HepG2 (cell line): ENCODE measurements around the gene ALG10. TPM values are rescaled to one million over a fixed set of nuclear protein-coding genes. Genes with fewer than 3 reads are reported as not detected.

ENCODE experiments used
- ETV6 ChIP-seq: sonication (generic); formaldehyde crosslinking; conservative IDR thresholded peaks from 2 replicates; pipeline ENCODE4 v1.4.0; 2020; ENCODE audit warnings: missing genetic modification reagents
- MAFF ChIP-seq: IDR thresholded peaks from 2 replicates; pipeline ENCODE4 v1.6.1; 2011; ENCODE audit warnings: low read depth, low read length, improper control_type of control experiment
- MIXL1 ChIP-seq: IDR thresholded peaks from 2 replicates; pipeline ENCODE4 v1.6.1; 2016
- MXI1 ChIP-seq: IDR thresholded peaks from 3 replicates; pipeline ENCODE4 v1.6.1; 2012; ENCODE audit warnings: low read depth, low read length, inconsistent platforms, borderline replicate concordance
- POGK ChIP-seq: sonication (generic); formaldehyde crosslinking; conservative IDR thresholded peaks from 2 replicates; pipeline ENCODE4 v1.8.0; 2022; ENCODE audit warnings: mild to moderate bottlenecking, moderate library complexity, missing genetic modification reagents
- SMARCC2 ChIP-seq: fragments of 450-650 bp; IDR thresholded peaks from 2 replicates; pipeline ENCODE4 v1.6.1; 2017; ENCODE audit warnings: antibody characterized with exemption, mild to moderate bottlenecking
- TOPORS ChIP-seq: sonication (generic); formaldehyde crosslinking; IDR thresholded peaks from 2 replicates; pipeline ENCODE4 v1.8.0; 2023; ENCODE audit warnings: mild to moderate bottlenecking, missing genetic modification reagents
- ZBED4 ChIP-seq: sonication (generic); formaldehyde crosslinking; IDR thresholded peaks from 2 replicates; pipeline ENCODE4 v1.4.0; 2020; ENCODE audit warnings: missing genetic modification reagents, borderline replicate concordance
- ZBTB34 ChIP-seq: sonication (generic); formaldehyde crosslinking; IDR thresholded peaks from 2 replicates; pipeline ENCODE4 v1.8.0; 2022; ENCODE audit warnings: mild to moderate bottlenecking, missing genetic modification reagents
- ZBTB44 ChIP-seq: sonication (generic); formaldehyde crosslinking; IDR thresholded peaks from 2 replicates; pipeline ENCODE4 v1.4.0; 2020; ENCODE audit warnings: missing genetic modification reagents
- ZNF280B ChIP-seq: sonication (generic); formaldehyde crosslinking; IDR thresholded peaks from 2 replicates; pipeline ENCODE4 v1.5.0; 2020; ENCODE audit warnings: missing genetic modification reagents, mild to moderate bottlenecking, borderline replicate concordance
- ZNF550 ChIP-seq: sonication (generic); formaldehyde crosslinking; IDR thresholded peaks from 2 replicates; pipeline ENCODE4 v1.4.0; 2020; ENCODE audit warnings: mild to moderate bottlenecking, missing genetic modification reagents, borderline replicate concordance
- polyA plus RNA-seq, 8 experiments: library from polyadenylated mRNA; depleted of rRNA in 3 of 8; stranded (reverse) in 7 of 8; unstranded in 1 of 8; fragments of >200 nt; fragmentation: Illumina TruSeq in 4 of 8; extraction: Trizol in 4 of 8; gene quantifications; 2 replicates each; pipeline versions ENCODE4 v1.2.1 to v1.2.3, GENCODE V29; 2011 to 2016; ENCODE audit warnings: low read depth in 4 of 8, missing spikeins in 1 of 8, mixed read lengths in 1 of 8; ENCODE audit not compliant: insufficient read depth in 1 of 8
- total RNA-seq, 5 experiments: library from RNA; depleted of rRNA; stranded (reverse); fragments of >200 nt; fragmentation: Illumina TruSeq; extraction: Trizol; gene quantifications; 2 replicates each; pipeline ENCODE4 v1.2.3, GENCODE V29; 2016; ENCODE audit warnings: low read depth in 1 of 5
- TF ChIP-seq, protein P1 (sequence below): sonication (generic); formaldehyde crosslinking; IDR thresholded peaks from 2 replicates; pipeline ENCODE4 v1.5.1; 2020; ENCODE audit warnings: mild to moderate bottlenecking, moderate library complexity, missing genetic modification reagents
- TF ChIP-seq, protein P2 (sequence below): sonication (generic); formaldehyde crosslinking; IDR thresholded peaks from 2 replicates; pipeline ENCODE4 v1.4.0; 2020; ENCODE audit warnings: missing genetic modification reagents

The ALG10 gene
- total and polyA plus RNA-seq, 2 of the 13 experiments (the other 11 are each of a cell fraction or from before 2014, with no cell fraction given) = 7.9 to 17.4 TPM

DNA sequence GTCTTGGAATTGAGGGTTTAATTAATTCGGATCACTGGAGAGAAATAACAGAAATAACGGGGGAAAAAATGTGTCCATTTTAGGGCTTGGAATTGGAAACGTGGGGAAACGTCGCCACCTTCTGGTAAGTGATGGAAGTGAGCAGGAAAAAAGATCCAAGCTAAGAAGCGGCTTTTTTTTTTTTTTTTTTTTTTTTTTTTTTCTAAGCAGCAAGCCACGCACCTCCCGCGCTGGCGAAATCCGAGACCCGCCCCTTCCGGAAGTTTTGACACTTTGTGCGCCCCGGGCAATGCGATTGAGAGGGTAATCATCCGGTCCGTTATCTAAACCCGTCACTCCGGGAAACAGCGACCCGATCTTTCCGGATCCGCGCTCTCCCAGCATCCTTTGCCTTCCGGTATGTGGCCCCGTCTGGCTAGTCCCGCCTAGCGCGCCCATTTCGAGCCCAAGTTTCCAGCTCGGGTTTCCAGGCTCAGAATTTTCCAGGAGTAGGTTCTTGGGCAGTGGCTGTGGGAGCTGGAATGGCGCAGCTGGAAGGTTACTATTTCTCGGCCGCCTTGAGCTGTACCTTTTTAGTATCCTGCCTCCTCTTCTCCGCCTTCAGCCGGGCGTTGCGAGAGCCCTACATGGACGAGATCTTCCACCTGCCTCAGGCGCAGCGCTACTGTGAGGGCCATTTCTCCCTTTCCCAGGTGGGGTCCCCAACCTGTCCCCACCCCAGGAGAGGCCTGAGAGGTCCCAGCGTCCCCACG is at the start of gene ALG10 (continued):
- no peak for TF ChIP-seq ZBTB34 (CRISPR knock-in tag)
- TF ChIP-seq POGK = peak; percentile 50; the same call in 1 of the 2 replicates
- TF ChIP-seq MAFF = no peak
- TF ChIP-seq, protein P1, sequence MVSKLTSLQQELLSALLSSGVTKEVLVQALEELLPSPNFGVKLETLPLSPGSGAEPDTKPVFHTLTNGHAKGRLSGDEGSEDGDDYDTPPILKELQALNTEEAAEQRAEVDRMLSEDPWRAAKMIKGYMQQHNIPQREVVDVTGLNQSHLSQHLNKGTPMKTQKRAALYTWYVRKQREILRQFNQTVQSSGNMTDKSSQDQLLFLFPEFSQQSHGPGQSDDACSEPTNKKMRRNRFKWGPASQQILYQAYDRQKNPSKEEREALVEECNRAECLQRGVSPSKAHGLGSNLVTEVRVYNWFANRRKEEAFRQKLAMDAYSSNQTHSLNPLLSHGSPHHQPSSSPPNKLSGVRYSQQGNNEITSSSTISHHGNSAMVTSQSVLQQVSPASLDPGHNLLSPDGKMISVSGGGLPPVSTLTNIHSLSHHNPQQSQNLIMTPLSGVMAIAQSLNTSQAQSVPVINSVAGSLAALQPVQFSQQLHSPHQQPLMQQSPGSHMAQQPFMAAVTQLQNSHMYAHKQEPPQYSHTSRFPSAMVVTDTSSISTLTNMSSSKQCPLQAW = peak; percentile 88
- 0 out of 2 replicates have a peak, but pooled peaks have one; percentile 56 for TF ChIP-seq ZBED4 (CRISPR knock-in tag)
- TF ChIP-seq ETV6 (CRISPR knock-in tag) = 0 out of 2 replicates have a peak, but pooled peaks have one; percentile 56
- TF ChIP-seq ZBTB44 = no peak
- TF ChIP-seq, protein P2, sequence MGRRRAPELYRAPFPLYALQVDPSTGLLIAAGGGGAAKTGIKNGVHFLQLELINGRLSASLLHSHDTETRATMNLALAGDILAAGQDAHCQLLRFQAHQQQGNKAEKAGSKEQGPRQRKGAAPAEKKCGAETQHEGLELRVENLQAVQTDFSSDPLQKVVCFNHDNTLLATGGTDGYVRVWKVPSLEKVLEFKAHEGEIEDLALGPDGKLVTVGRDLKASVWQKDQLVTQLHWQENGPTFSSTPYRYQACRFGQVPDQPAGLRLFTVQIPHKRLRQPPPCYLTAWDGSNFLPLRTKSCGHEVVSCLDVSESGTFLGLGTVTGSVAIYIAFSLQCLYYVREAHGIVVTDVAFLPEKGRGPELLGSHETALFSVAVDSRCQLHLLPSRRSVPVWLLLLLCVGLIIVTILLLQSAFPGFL (CRISPR knock-in tag) = no peak
- TF ChIP-seq TOPORS (CRISPR knock-in tag) = peak; percentile 56; the same call in 1 of the 2 replicates
- TF ChIP-seq MIXL1 = peak; percentile 84
- no peak for TF ChIP-seq SMARCC2
- peak; percentile 69; the same call in 2 of the 3 replicates for TF ChIP-seq MXI1
- TF ChIP-seq ZNF280B = peak; percentile 28; the same call in 1 of the 2 replicates
- no peak for TF ChIP-seq ZNF550 (CRISPR knock-in tag)
